ENCODE results near the gene GPC6.

GRCh38 chr13:93502071-93502470, 275.5 kb downstream of the GPC6 start:
- TF ChIP-seq CTCF (IDR thresholded peaks at IDR 0.05) (no peak), EZH2 (IDR thresholded peaks at IDR 0.05) (no peak)

All from neural progenitor cell (in vitro differentiated cells).